NCI-H1436 treated with DMSO at 0.1 percent for 48 hours (cell line): ENCODE data around the gene UBAP2L.
A peak's percentile ranks its signal among the peaks of the same experiment; 100 is the strongest.
"Not testable (repeated sequence)": the region's sequence is repeated elsewhere in the genome, so short reads cannot be mapped to it uniquely, and the experiment has no call there.

Experiments
- DNase-seq: peaks from one replicate; lab custom pipeline; 2025; lab: John Stamatoyannopoulos, UW

UBAP2L gene

GRCh38 chr1:154253671-154254070 lies 32.9 kb downstream of the UBAP2L start:
- DNase-seq: no peak

DNA sequence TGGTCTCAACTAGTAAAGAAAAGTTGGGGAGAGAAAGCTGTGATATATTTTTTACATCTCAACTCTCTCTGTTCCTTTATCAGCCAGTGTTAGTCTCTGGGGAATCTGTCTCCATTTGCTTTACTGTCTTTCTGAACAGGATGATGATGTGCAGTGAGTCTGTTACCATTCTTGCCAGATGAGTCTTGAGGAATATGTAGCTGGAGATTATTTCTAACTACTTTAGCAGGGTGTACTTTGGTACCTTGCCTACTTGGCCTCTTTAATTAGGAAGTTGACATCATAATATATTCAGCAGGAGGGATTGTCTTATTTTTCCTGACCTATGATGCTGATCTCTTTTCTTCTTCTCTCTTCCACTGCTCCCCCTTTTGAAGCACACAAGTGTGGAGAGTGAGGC lies 35.9 kb downstream of the UBAP2L start:
- no peak for DNase-seq

GRCh38 chr1:154258784-154259183 lies 38.0 kb downstream of the UBAP2L start:
- no peak for DNase-seq

DNA sequence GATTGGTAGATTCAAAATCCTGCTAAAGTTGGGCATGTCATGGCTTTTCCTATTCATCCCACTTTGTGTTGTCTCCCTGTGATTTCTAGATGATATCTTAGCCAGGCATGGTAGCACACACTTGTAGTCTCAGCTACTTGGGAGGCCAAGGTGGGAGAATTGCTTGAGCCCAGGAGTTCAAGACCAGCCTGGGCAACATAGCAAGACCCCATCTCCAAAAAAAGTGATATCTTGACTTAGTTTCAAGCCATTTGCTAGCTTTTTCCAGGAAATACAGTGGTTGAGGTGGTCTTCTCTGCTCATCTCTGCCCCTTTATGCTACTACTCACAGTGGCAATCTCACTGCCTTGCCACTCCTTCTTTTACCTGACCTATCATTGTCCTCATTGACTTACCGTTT lies 39.4 kb downstream of the UBAP2L start:
- DNase-seq: no peak

- DNase-seq: no peak
Observed at GRCh38 chr1:154263465-154264332, 42.9 kb downstream of the UBAP2L start.

DNA sequence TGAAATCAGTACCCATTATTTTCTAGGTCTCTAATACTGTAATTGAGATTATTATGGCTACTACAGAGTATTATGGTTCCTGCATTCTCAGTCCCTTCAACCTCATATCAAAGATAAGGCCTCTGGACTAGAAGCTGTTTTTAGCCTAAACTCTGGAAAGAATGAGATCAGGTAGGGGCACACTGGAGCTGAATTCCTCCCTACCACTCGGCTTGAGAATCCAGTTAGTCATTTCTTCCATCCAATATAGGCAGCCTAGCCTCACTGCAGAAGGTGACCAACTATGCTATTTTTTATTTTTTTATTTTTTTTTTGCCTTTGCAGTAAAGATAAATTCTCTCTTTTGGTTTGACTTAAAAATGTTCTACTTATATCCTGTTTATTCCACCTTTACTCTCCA lies 43.7 kb downstream of the UBAP2L start:
- DNase-seq: no peak

DNA sequence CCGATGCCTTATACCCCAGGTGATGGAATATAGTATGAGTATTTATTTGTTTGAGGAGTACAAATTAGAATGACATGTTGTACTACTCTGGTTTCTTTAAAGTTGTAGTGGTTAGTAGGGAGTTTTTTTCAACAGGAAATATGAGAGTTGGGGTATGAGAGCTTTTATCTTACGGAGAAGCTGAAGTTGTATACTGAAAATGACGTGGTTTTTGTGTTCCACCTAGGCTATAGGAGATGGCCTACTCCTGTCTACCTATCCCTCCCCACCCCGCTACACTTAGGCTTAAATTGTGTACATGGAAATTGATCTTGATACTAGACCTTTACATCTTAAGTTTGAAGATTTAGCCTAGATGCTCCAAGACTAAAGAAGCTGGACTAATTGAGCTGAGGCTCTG lies 44.8 kb downstream of the UBAP2L start:
- no peak for DNase-seq

- no peak for DNase-seq
Observed at GRCh38 chr1:154270833-154271232, 50.1 kb downstream of the UBAP2L start.

DNA sequence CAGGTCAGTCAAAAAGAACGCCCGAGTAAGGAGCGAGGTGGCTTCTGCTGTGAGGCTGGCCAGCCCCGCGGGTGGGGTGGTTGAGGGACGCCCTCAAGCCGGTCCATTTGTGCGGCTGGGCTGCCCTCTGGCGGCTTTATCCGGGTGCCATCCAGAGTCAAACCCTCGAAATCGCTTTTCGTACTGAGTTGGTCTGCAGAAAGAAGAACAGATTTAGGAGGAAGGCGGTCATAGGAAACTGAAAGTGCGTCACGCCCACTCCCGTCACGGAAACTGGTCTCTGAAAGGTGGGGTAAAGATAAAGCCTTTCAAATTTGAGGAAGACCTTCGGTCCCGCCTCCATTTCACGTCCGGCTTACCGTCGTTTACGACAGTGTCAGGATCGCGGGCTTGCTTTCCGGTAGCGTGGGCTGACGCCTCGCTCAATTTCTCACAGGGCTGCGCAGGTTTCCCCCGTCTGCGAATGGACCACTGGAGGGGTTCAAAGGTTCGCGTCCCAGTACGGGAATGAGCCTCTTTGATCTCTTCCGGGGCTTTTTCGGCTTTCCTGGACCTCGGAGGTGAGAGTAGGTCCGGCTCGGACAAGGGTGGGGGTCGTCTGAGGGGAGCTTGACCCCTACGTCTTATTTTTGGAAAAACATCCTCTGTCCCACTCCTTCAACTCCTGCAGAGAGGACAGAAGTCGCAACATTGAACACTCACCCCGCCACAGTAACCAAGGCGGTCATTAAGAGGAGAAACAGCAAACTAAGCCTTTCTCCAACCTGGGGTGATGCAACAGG lies 51.7 kb downstream of the UBAP2L start, which contains the start of gene HAX1:
TSS of gene HAX1 (plus strand) at position 413 of the 782 bp plus-strand sequence. CDS start at position 508, 95 bp downstream.
- DNase-seq: peak; percentile 71

DNA sequence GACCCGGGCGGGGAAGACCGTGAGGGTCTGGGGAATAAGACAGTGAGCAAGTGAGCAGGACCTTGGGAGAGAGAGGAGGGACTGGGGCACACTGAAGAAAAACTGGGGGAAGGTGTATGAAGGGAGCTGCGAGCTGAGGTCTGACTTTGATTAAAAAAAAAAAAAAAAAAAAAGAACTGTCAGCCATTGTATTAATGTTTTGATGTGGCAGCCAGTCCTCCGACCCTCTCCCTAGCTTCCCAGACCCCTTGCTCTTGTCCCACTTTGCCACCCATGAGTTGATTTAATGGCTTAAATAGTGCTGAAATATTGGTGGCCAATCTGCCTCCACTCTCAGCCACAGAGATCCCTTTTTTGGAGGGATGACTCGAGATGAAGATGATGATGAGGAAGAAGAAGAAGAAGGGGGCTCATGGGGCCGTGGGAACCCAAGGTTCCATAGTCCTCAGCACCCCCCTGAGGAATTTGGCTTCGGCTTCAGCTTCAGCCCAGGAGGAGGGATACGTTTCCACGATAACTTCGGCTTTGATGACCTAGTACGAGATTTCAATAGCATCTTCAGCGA lies 52.3 kb downstream of the UBAP2L start:
- DNase-seq: no peak

DNA sequence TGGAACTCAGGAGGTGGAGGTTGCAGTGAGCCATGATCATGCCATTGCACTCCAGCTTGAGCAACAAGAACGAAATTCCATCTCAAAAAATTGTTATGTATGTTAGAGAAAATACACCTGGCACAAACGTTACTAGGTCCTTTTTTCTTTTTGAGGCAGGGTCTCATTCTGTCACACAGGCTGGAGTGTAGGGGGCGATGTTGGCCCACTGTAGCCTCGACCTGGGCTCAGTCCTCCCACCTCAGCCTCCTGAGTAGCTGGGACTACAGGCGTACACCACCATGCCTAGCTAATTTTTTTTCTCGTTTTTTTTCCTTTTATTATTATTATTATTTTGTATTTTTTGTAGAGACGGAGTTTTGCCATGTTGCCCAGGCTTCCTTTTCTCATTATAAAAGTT lies 56.0 kb downstream of the UBAP2L start:
- DNase-seq: no peak

GRCh38 chr1:154287591-154287990 lies 66.8 kb downstream of the UBAP2L start:
- DNase-seq: not testable (repeated sequence)

DNA sequence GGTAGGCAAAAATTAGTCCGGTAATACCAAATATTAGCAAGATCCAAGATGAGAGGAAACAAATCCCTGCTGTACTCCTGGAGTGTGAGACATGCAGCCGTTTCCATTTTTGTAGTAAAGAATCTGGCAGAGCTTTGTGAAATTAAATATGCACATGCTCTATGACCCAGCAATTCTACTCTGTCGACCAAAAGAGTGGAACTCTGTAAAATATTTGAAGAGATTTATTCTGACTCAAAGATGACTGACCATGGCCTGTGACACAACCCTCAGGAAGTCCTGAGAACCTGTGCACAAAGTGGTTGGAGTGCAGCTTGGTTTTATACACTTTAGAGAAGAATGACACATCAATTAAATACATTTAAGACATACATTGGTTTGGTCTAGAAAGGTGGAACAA lies 67.9 kb downstream of the UBAP2L start:
- DNase-seq: no peak

- DNase-seq: no peak
Observed at GRCh38 chr1:154290921-154291320, 70.2 kb downstream of the UBAP2L start.

- DNase-seq: no peak
Observed at GRCh38 chr1:154295408-154296235, 74.9 kb downstream of the UBAP2L start.

DNA sequence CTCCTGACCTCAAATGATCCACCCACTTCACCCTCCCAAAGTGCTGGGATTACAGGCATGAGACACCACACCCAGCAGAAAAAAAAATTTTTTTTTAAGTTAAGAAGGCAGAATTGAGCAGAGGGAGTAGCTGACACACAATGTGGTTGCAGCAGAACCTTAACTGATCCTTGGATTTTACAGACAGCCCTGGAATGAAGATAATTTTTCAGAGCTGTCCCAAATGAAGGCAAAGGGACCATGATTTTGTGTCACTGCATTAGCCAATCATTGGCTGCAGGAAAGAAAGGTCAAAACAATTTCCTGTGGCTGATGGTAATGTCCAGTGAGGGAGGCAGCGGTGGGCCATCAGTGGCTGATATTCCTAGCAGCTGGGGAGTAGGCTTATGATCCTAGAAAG lies 80.8 kb downstream of the UBAP2L start:
- DNase-seq: no peak

DNA sequence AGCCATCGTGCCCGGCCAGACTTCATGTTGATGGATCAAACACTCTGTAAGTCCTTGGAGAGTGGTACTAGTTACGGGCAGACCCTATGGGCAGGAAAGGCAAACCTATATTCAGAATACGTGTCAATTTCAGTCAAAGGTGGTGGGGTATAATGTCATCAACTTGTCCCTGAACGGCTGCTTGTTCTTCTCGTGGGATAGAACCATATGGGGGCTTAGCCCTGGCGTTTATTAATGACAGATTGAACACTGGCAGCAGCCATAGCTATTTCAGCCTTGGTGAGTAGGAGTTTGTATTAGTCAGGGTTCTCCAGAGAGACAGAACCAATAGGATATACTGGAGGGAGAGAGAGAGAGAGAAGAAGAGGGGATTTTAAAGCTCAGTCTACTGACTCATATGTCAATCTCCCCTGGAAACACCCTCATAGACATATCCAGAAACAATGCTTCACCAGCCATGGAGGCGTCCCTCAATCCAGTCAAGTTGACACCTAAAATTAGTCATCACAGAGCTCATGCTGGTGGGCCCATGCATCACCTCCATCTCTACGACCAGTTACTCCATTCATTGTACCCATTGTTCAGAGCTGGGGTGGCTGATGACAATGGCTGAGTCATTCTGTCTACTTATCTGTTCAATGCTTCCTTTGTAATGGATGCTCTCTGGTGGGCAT lies 84.0 kb downstream of the UBAP2L start:
- no peak for DNase-seq

DNA sequence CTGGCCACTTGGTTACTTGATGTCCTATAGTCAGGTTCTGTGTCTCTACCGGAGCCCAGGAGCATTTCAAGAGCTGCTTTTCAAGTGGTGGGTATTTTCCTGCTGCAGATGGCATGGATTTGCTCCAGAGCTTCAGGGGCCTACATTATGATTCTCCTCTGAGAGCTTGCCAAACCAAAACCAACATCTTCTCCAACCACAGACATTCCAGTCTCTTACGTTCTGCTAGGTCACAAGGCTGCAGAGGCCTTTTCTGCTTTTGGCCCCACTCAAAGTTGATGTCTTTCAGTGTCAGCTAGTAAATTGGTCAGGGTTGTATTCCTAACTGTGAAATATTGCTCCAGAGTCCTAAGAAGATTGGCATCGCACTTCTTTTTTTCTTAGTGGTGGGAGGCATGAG lies 85.4 kb downstream of the UBAP2L start:
- DNase-seq: no peak

DNA sequence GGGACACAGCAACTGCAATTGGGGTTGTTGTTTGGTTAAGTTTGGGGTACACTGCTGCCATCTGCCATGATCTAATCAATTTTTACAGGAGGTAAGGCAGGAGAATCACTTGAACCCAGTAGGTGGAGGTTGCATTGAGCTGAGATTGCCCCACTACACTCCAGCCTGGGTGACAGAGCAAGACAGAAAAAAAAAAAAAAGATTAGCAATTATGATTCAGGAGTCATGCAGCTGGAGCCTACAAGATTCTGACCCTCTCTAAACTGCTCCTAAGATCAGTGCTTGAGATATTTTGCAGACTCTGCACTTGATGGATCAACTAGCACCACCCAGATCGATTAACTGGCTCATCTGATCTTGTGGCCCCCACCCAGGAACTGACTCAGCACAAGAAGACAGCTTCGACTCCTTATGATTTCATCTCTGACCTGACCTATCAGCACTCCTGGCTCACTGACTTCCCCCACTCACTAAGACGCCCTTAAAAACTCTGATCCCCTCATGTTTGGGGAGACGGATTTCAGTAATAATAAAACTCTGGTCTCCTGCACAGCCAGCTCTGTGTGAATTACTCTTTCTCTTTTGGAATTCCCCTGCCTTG lies 87.0 kb downstream of the UBAP2L start:
- DNase-seq: not testable (repeated sequence)

GRCh38 chr1:154309136-154309535 lies 88.4 kb downstream of the UBAP2L start:
- DNase-seq: not testable (repeated sequence)
